HepG2 (cell line): ENCODE measurements around the gene ACAP3. TPM values are rescaled to one million over a fixed set of nuclear protein-coding genes. Genes with fewer than 3 reads are reported as not detected.

ENCODE experiments used
- GPN1 ChIP-seq: sonication (generic); formaldehyde crosslinking; IDR thresholded peaks from 2 replicates; pipeline ENCODE4 v1.5.1; 2020; ENCODE audit warnings: missing genetic modification reagents, borderline replicate concordance
- HNRNPL ChIP-seq: fragments of 200-400 bp; formaldehyde crosslinking; IDR thresholded peaks from 2 replicates; pipeline ENCODE4 v1.6.1; 2017; ENCODE audit warnings: mild to moderate bottlenecking, low read depth, low read length
- KIAA2018 ChIP-seq: sonication (generic); formaldehyde crosslinking; IDR thresholded peaks from 2 replicates; pipeline ENCODE4 v1.5.0; 2020; ENCODE audit warnings: mild to moderate bottlenecking, missing genetic modification reagents, borderline replicate concordance
- MED1 ChIP-seq: sonication (generic); formaldehyde crosslinking; IDR thresholded peaks from 2 replicates; pipeline ENCODE4 v1.4.0; 2020; ENCODE audit warnings: missing genetic modification reagents
- ZNF766 ChIP-seq: sonication (generic); formaldehyde crosslinking; IDR thresholded peaks from 2 replicates; pipeline ENCODE4 v1.5.0; 2020; ENCODE audit warnings: missing genetic modification reagents, borderline replicate concordance
- ZNF770 ChIP-seq: sonication (generic); formaldehyde crosslinking; IDR thresholded peaks from 2 replicates; pipeline ENCODE4 v1.5.0; 2020; ENCODE audit warnings: mild to moderate bottlenecking, missing genetic modification reagents
- polyA plus RNA-seq, 8 experiments: library from polyadenylated mRNA; depleted of rRNA in 3 of 8; stranded (reverse) in 7 of 8; unstranded in 1 of 8; fragments of >200 nt; fragmentation: Illumina TruSeq in 4 of 8; extraction: Trizol in 4 of 8; gene quantifications; 2 replicates each; pipeline versions ENCODE4 v1.2.1 to v1.2.3, GENCODE V29; 2011 to 2016; ENCODE audit warnings: low read depth in 4 of 8, missing spikeins in 1 of 8, mixed read lengths in 1 of 8; ENCODE audit not compliant: insufficient read depth in 1 of 8
- total RNA-seq, 5 experiments: library from RNA; depleted of rRNA; stranded (reverse); fragments of >200 nt; fragmentation: Illumina TruSeq; extraction: Trizol; gene quantifications; 2 replicates each; pipeline ENCODE4 v1.2.3, GENCODE V29; 2016; ENCODE audit warnings: low read depth in 1 of 5
- TF ChIP-seq, protein P1 (sequence below), 2 experiments: IDR thresholded peaks; 2 replicates each; pipeline ENCODE4 v1.6.1; 2011 to 2012; ENCODE audit warnings: low read length in 2 of 2, borderline replicate concordance in 1 of 2, low read depth in 1 of 2, mild to moderate bottlenecking in 1 of 2, moderate library complexity in 1 of 2
- TF ChIP-seq, protein P2 (sequence below): sonication (generic); formaldehyde crosslinking; IDR thresholded peaks from 2 replicates; pipeline ENCODE4 v1.4.0; 2020; ENCODE audit warnings: missing genetic modification reagents

The ACAP3 gene
- total and polyA plus RNA-seq, 2 of the 13 experiments (the other 11 are each of a cell fraction or from before 2014, with no cell fraction given) = 29.4 to 50.8 TPM

DNA sequence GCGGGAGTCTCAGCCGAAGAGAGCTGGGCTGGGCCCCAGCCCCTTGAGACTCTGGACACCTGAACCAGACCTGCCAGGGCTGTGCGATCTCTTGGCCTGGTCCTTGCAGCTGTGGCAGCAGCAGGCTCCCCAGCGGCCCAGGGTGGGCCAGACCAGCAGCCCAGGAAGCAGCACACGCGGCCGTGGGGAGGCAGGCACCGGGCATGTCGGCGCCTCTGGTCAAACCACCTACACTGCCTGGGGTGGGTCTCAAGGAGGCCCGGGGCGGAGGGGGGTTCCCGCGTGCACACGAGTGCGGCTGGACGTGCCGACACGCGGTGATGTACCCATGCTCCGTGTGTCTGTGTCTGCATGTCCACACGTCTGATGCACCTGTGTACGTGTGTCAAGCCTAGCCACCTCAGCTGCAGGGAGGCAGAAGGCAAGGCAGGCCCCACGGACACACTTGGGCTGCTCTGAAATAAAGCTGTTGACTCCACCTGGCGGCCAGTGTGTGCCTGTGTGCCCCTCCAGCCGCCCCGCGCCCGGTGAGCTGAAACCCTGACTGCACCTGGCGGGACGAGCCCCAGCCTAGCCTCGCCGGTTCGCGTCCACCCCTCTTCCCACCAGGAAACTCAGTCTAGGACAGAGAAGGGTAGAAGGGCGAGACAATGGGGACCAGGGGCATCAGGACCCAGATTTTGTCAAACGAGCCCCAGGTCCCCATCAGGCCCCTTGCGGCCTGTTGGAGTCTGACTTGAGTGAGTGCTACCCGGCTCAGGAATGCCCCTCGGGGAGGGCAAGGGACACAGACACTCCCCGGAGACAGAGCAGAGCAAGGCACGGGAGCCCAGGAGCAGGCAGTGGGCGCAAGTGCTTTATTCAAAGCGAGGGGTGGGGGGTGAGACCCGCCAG is 15.9 kb downstream of the ACAP3 start (continued):
- TF ChIP-seq, protein P1, sequence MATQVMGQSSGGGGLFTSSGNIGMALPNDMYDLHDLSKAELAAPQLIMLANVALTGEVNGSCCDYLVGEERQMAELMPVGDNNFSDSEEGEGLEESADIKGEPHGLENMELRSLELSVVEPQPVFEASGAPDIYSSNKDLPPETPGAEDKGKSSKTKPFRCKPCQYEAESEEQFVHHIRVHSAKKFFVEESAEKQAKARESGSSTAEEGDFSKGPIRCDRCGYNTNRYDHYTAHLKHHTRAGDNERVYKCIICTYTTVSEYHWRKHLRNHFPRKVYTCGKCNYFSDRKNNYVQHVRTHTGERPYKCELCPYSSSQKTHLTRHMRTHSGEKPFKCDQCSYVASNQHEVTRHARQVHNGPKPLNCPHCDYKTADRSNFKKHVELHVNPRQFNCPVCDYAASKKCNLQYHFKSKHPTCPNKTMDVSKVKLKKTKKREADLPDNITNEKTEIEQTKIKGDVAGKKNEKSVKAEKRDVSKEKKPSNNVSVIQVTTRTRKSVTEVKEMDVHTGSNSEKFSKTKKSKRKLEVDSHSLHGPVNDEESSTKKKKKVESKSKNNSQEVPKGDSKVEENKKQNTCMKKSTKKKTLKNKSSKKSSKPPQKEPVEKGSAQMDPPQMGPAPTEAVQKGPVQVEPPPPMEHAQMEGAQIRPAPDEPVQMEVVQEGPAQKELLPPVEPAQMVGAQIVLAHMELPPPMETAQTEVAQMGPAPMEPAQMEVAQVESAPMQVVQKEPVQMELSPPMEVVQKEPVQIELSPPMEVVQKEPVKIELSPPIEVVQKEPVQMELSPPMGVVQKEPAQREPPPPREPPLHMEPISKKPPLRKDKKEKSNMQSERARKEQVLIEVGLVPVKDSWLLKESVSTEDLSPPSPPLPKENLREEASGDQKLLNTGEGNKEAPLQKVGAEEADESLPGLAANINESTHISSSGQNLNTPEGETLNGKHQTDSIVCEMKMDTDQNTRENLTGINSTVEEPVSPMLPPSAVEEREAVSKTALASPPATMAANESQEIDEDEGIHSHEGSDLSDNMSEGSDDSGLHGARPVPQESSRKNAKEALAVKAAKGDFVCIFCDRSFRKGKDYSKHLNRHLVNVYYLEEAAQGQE (IDR thresholded peaks at IDR 0.05; ENCODE audit: borderline replicate concordance in 1 of 2, low read depth in 1 of 2, low read length in 2 of 2) = no peak
- TF ChIP-seq, protein P2, sequence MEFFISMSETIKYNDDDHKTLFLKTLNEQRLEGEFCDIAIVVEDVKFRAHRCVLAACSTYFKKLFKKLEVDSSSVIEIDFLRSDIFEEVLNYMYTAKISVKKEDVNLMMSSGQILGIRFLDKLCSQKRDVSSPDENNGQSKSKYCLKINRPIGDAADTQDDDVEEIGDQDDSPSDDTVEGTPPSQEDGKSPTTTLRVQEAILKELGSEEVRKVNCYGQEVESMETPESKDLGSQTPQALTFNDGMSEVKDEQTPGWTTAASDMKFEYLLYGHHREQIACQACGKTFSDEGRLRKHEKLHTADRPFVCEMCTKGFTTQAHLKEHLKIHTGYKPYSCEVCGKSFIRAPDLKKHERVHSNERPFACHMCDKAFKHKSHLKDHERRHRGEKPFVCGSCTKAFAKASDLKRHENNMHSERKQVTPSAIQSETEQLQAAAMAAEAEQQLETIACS = no peak
- TF ChIP-seq ZNF770 (CRISPR knock-in tag) = no peak
- TF ChIP-seq MED1 (CRISPR knock-in tag) = no peak
- no peak; the same call in 1 of the 2 replicates for TF ChIP-seq GPN1
- 0 out of 2 replicates have a peak, but pooled peaks have one; percentile 36 for TF ChIP-seq HNRNPL
- TF ChIP-seq ZNF766 (CRISPR knock-in tag) = no peak
- no peak for TF ChIP-seq KIAA2018
